C1 segment of cervical spinal cord (tissue), 14 donors: ENCODE measurements around the gene RPS2.

ENCODE experiments used
- DNase-seq, 14 donors: peaks; one replicate each; lab custom pipeline; 2025; lab: John Stamatoyannopoulos, UW

Gene RPS2

GRCh38 chr16:1982013-1982433 is 17.4 kb upstream of the RPS2 start:
- DNase-seq = peak in 6 of 14 donors; percentile 5 to 39 (median 14)

- no peak for DNase-seq
These were observed 16.8 kb upstream of the RPS2 start, which contains the start of gene NOXO1 for GRCh38 chr16:1981398-1981836. NOXO1 (minus strand) TSS chr16:1981469; CDS start chr16:1981179, 290 bp downstream.

- no peak for DNase-seq
These were observed 16.1 kb upstream of the RPS2 start for GRCh38 chr16:1980770-1981087.

GRCh38 chr16:1980030-1980769 is 15.6 kb upstream of the RPS2 start:
- peak in 1 of 14 donors; percentile 65 for DNase-seq

GRCh38 chr16:1979271-1980029 is 14.8 kb upstream of the RPS2 start:
- peak in 1 of 14 donors; percentile 83 for DNase-seq

GRCh38 chr16:1978476-1979120 is 14.0 kb upstream of the RPS2 start:
- DNase-seq = no peak

- DNase-seq = no peak
These were observed 13.2 kb upstream of the RPS2 start for GRCh38 chr16:1977875-1978268.

GRCh38 chr16:1976951-1977874 is 12.6 kb upstream of the RPS2 start:
- DNase-seq = no peak

GRCh38 chr16:1976216-1976520 is 11.5 kb upstream of the RPS2 start:
- DNase-seq = no peak

GRCh38 chr16:1975432-1976215 is 11.0 kb upstream of the RPS2 start:
- DNase-seq = no peak

GRCh38 chr16:1974157-1975070 is 9.8 kb upstream of the RPS2 start:
- DNase-seq = no peak

GRCh38 chr16:1973461-1974156 is 9.0 kb upstream of the RPS2 start:
- DNase-seq = no peak

GRCh38 chr16:1972490-1972877 is 7.9 kb upstream of the RPS2 start:
- DNase-seq = no peak

GRCh38 chr16:1971796-1972489 is 7.3 kb upstream of the RPS2 start, which contains the start of gene TBL3:
TBL3 (plus strand) TSS chr16:1972053; CDS start chr16:1972165, 112 bp downstream.
- peak; percentile 52 to 95 (median 90) for DNase-seq

- no peak for DNase-seq
These were observed 3.7 kb upstream of the RPS2 start for GRCh38 chr16:1968146-1968953.

- DNase-seq = no peak
These were observed 1.8 kb upstream of the RPS2 start, which contains the start of gene RNF151 for GRCh38 chr16:1966460-1966859. RNF151 (plus strand) TSS chr16:1966856; CDS start chr16:1966882, 26 bp downstream.

GRCh38 chr16:1965396-1966001 is 873 bp upstream of the RPS2 start:
- DNase-seq = peak in 1 of 14 donors; percentile 53
